Thoracic aorta (tissue), 2 donors: Measurements from ENCODE around the gene VASH2. TPM values are rescaled to one million over a fixed set of nuclear protein-coding genes. Genes with fewer than 3 reads are reported as not detected.
"Not testable (repeated sequence)": the region's sequence is repeated elsewhere in the genome, so short reads cannot be mapped to it uniquely, and the experiment has no call there.

Source experiments
- ATAC-seq: fragments of 150-250 bp; one replicate; pipeline ENCODE4 v1.8.0; 2017; ENCODE audit warnings: low read depth; ENCODE audit not compliant: insufficient number of reproducible peaks, low FRiP score
- DNase-seq: peaks from one replicate; pipeline ENCODE4 v3.0.0-alpha.2; 2020; ENCODE audit warnings: low spot score
- H3K27ac ChIP-seq, 2 donors: fragments of 200-600 bp; sonication (generic); 1 replicate in 1 of 2; 2 replicates in 1 of 2; pipeline ENCODE4 v1.5.1; 2016; ENCODE audit warnings: mild to moderate bottlenecking in 2 of 2, moderate library complexity in 2 of 2
- H3K27me3 ChIP-seq: fragments of 200-600 bp; sonication (generic); replicated peaks from 2 replicates; pipeline ENCODE4 v1.6.0; 2016; ENCODE audit warnings: mild to moderate bottlenecking; ENCODE audit not compliant: insufficient read depth
- H3K36me3 ChIP-seq: fragments of 200-600 bp; sonication (generic); one replicate; pipeline ENCODE4 v1.5.1; 2016
- H3K4me1 ChIP-seq, 2 donors: fragments of 200-600 bp; sonication (generic); 1 replicate in 1 of 2; 2 replicates in 1 of 2; pipeline versions ENCODE4 v1.5.1 to v1.6.0; 2016; ENCODE audit warnings: low read depth in 2 of 2, mild to moderate bottlenecking in 1 of 2; ENCODE audit not compliant: control insufficient read depth in 1 of 2
- H3K4me3 ChIP-seq: fragments of 200-600 bp; sonication (generic); 2 replicates; pipeline ENCODE4 v1.5.1; 2016; ENCODE audit warnings: mild to moderate bottlenecking
- H3K9me3 ChIP-seq: fragments of 200-600 bp; sonication (generic); 2 replicates; pipeline ENCODE4 v1.5.1; 2016
- CTCF ChIP-seq: fragments of 200-600 bp; sonication (generic); IDR thresholded peaks from one replicate; pipeline ENCODE4 v1.5.1; 2019; ENCODE audit warnings: antibody characterized with exemption
- total RNA-seq, 2 donors: library from RNA; depleted of rRNA; stranded (reverse); fragments of >200 nt; gene quantifications; one replicate each; pipeline versions ENCODE4 v1.1.0 to v1.2.3, GENCODE V29; 2016

VASH2 gene
- total RNA-seq, 2 donors from 2014 or later = 0.14 to 0.42 TPM

- H3K4me3 ChIP-seq = no peak overlapping the region
- H3K27me3 ChIP-seq = no peaks in the 10 kb centered on the region
- no peak for ATAC-seq
- H3K4me1 ChIP-seq = peaks cover 0 to 13% of the 10 kb centered on the region in 2 donors
- no peak overlapping the region for H3K27ac ChIP-seq
- no peak for DNase-seq
- peaks cover 6% of the 10 kb centered on the region for H3K36me3 ChIP-seq
- TF ChIP-seq CTCF = no peak
- no peaks in the 10 kb centered on the region for H3K9me3 ChIP-seq
Measured at GRCh38 chr1:212986551-212986950, 36.2 kb downstream of the VASH2 start.

- Histone ChIP-seq H3K4me1 (peaks cover 0 to under 1% of the 10 kb centered on the region in 2 donors), H3K9me3 (no peaks in the 10 kb centered on the region), H3K27ac (no peak overlapping the region), H3K4me3 (no peak overlapping the region), H3K27me3 (no peaks in the 10 kb centered on the region), H3K36me3 (peaks cover 10% of the 10 kb centered on the region)
- TF ChIP-seq CTCF = no peak
- ATAC-seq = no peak
- no peak for DNase-seq
Measured at GRCh38 chr1:212987702-212988322, 37.5 kb downstream of the VASH2 start.

DNA sequence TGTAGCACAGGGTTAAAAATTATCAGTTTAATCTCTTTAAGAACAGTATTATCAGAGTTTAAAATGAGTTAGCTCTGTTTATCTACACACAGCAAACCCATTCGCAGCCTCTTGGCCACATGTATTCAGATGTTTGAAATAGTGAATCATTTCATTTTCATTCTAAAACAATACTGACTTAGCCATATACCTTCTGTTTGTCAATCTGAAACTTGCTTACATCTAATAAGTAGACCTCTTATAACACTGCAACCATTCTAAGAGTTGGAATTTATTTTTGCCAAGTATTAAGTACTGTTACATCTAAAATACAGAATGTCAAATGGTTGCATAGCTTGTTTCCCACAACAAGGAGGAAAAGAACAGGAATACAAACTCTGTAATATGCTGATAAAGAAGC is 39.9 kb downstream of the VASH2 start:
- no peak for TF ChIP-seq CTCF
- no peak overlapping the region for H3K4me3 ChIP-seq
- no peak for ATAC-seq
- H3K36me3 ChIP-seq = peaks cover 10% of the 10 kb centered on the region
- no peaks in the 10 kb centered on the region for H3K9me3 ChIP-seq
- no peak overlapping the region for H3K27ac ChIP-seq
- H3K27me3 ChIP-seq = no peaks in the 10 kb centered on the region
- no peaks in the 10 kb centered on the region for H3K4me1 ChIP-seq
- DNase-seq = no peak

GRCh38 chr1:212993960-212994359 is 43.6 kb downstream of the VASH2 start:
- H3K4me3 ChIP-seq, ATAC-seq: not testable (repeated sequence)

GRCh38 chr1:212994926-212995325 is 44.6 kb downstream of the VASH2 start:
- no peak for TF ChIP-seq CTCF
- Histone ChIP-seq H3K36me3 (peaks cover 26% of the 10 kb centered on the region), H3K9me3 (no peaks in the 10 kb centered on the region), H3K27me3 (no peaks in the 10 kb centered on the region), H3K4me1 (no peaks in the 10 kb centered on the region), H3K4me3 (no peak overlapping the region), H3K27ac (no peak overlapping the region)
- no peak for ATAC-seq
- DNase-seq = no peak

More at GRCh38 chr1:212993960-212994359, 43.6 kb downstream of the VASH2 start:
- H3K27me3 ChIP-seq, H3K27ac ChIP-seq, H3K9me3 ChIP-seq, H3K4me1 ChIP-seq, DNase-seq: not testable (repeated sequence)
- H3K36me3 ChIP-seq = peaks cover 23% of the 10 kb centered on the region

GRCh38 chr1:213003256-213003655 is 52.9 kb downstream of the VASH2 start:
- H3K4me3 ChIP-seq = no peak overlapping the region
- no peaks in the 10 kb centered on the region for H3K4me1 ChIP-seq
- H3K27ac ChIP-seq = no peak overlapping the region
- TF ChIP-seq CTCF = no peak
- DNase-seq = no peak
- no peaks in the 10 kb centered on the region for H3K9me3 ChIP-seq
- no peaks in the 10 kb centered on the region for H3K27me3 ChIP-seq
- H3K36me3 ChIP-seq = peaks cover 40% of the 10 kb centered on the region
- ATAC-seq = no peak
